Heart left ventricle (tissue), 16 donors: ENCODE data around the gene USP40. TPM values are rescaled to one million over a fixed set of nuclear protein-coding genes. Genes with fewer than 3 reads are reported as not detected.

ENCODE experiments used
- ATAC-seq, 4 donors: fragments of 200-7000 bp; cut with Tn5 transposase; one replicate each; pipeline ENCODE4 v1.9.1; 2020 to 2022; ENCODE audit warnings: moderate library complexity in 4 of 4, mild to moderate bottlenecking in 3 of 4, moderate number of reproducible peaks in 1 of 4
- DNase-seq, 5 donors: peaks; one replicate each; pipeline ENCODE4 v3.0.0-alpha.2; 2020
- H3K27ac ChIP-seq, 12 donors: fragments of 200-600 bp; sonication (generic) in 4 of 12; one replicate each; pipeline versions ENCODE4 v1.5.0 to v1.8.0; 2016 to 2022; ENCODE audit warnings: mild to moderate bottlenecking in 2 of 12
- H3K27me3 ChIP-seq, 9 donors: fragments of 200-600 bp; sonication (generic) in 2 of 9; one replicate each; pipeline versions ENCODE4 v1.5.1 to v1.8.0; 2016 to 2022; ENCODE audit warnings: mild to moderate bottlenecking in 3 of 9
- H3K36me3 ChIP-seq, 9 donors: fragments of 200-600 bp; sonication (generic) in 2 of 9; one replicate each; pipeline versions ENCODE4 v1.5.0 to v1.8.0; 2018 to 2022; ENCODE audit warnings: mild to moderate bottlenecking in 2 of 9
- H3K4me1 ChIP-seq, 12 donors: fragments of 200-600 bp; sonication (generic) in 4 of 12; one replicate each; pipeline versions ENCODE4 v1.5.0 to v1.8.0; 2016 to 2022; ENCODE audit warnings: mild to moderate bottlenecking in 3 of 12
- H3K4me3 ChIP-seq, 12 donors: fragments of 200-600 bp; sonication (generic) in 4 of 12; one replicate each; pipeline versions ENCODE4 v1.5.0 to v1.8.0; 2017 to 2022; ENCODE audit warnings: mild to moderate bottlenecking in 9 of 12, moderate library complexity in 4 of 12
- H3K9me3 ChIP-seq, 12 donors: fragments of 200-600 bp; sonication (generic) in 4 of 12; one replicate each; pipeline versions ENCODE4 v1.5.0 to v1.8.0; 2016 to 2022; ENCODE audit warnings: mild to moderate bottlenecking in 1 of 12
- CTCF ChIP-seq, 12 donors: fragments of 200-600 bp; sonication (generic) in 4 of 12; IDR thresholded peaks; one replicate each; pipeline versions ENCODE4 v1.5.0 to v1.8.0; 2018 to 2022; ENCODE audit warnings: antibody characterized with exemption in 12 of 12, mild to moderate bottlenecking in 5 of 12
- POLR2A ChIP-seq, 2 donors: fragments of 450-650 bp; IDR thresholded peaks; one replicate each; pipeline ENCODE4 v1.6.1; 2017; ENCODE audit warnings: antibody characterized with exemption in 2 of 2, mild to moderate bottlenecking in 2 of 2, moderate library complexity in 2 of 2
- WGBS, 4 donors: extraction: QIAGEN DNeasy Blood & Tissue Kit in 2 of 4; methylation state at CpG; one replicate each; pipeline versions ENCODE4 v1.1.5 to v1.1.7; 2013 to 2018; 5-methylcytosine and 5-hydroxymethylcytosine counted together
- intact Hi-C, 10 donors: fragments of 100-400 bp; cut with DNase I; formaldehyde crosslinking; loops; one replicate each; pipeline versions ENCODE4 v1.11.1 to v1.14.2; 2022
- polyA plus RNA-seq, 2 donors: library from polyadenylated mRNA; stranded (reverse); fragments of 200-250 nt; gene quantifications; one replicate each; pipeline ENCODE4 v1.2.3, GENCODE V29; 2013
- total RNA-seq, 9 donors: library from RNA; depleted of rRNA in 2 of 9; stranded (reverse); fragments of >200 nt in 2 of 9; fragmentation: NEBNext Ultra II Directional in 3 of 9; extraction: Animal tissue kit (Norgen Biotek cat#: 25700) in 3 of 9; gene quantifications; one replicate each; pipeline versions ENCODE4 v1.1.0 to v1.2.4, GENCODE V29; 2016 to 2023
- donor health status: ischemic (EF 13 %, LVEDD 7.1; RV severe dilation, severe dysfunction).
- donor health status: healthy with polysubstance abuse.
- donor health status: DM: no; HTN: yes; CAD: no.
- donor health status: DM: no; HTN: no; CAD: no.
- donor health status: ischemic (EF 25% LVEDD 6.9; RV normal size, moderate dysfunction).
- donor health status: ischemic (EF 25% LVEDD 5.7; RV mildly dilated, moderate dysfunction).
- donor health status: healthy.
- donor health status: DM: yes; HTN: yes; CAD: no.
- donor health status: ischemic (EF 35%, LVEDD 5.7; RV mildly dilated, moderate dysfunction).
- donor health status: nonischemic (EF 11% LVEDD 7.7; RV severe dilation, severe dysfunction).
- donor health status: DM: yes; HTN: yes; CAD: no.
- donor health status: PGD.
- donor health status: ischemic (EF 29% LVEDD 5.4; RV normal size, mild dysfunction).
- donor health status: nonischemic (EF 23%, LVEDD 6.1; RV moderate dilation, normal function).

The USP40 gene
- total and polyA plus RNA-seq, 11 donors = 11.1 to 21.8 (median 18.2) TPM

DNA sequence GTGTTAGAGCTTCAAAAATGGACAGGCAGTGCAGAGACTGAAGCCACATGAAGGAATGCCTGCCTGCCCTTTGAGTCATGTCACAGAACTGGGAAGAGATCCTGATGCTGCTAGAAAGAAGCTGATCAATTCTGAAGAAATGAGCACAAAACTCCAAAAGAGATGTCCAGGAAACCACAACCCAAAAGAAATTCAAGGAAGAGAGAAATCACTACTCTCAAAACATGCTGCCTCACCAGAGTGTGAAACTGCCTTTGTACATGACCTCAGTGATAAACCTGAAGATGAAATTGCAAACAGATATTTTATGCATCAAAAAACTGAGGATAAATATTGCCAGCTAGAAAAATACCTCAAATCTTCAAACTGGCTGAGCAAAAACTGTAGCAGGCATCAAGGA, 20.5 kb downstream of the USP40 start:
- Histone ChIP-seq H3K27ac (no peak overlapping the region), H3K9me3 (no peaks in the 10 kb centered on the region), H3K36me3 (peaks cover 0 to 90% (median 65%) of the 10 kb centered on the region in 9 donors), H3K27me3 (no peaks in the 10 kb centered on the region), H3K4me1 (peaks cover 0 to 7% (median 0%) of the 10 kb centered on the region in 12 donors), H3K4me3 (no peak overlapping the region)
- intact Hi-C loops = no loop called here
- DNase-seq (no peak), ATAC-seq (no peak)
- TF ChIP-seq CTCF (IDR thresholded peaks at IDR 0.05) (no peak), POLR2A (IDR thresholded peaks at IDR 0.05) (no peak)

DNA sequence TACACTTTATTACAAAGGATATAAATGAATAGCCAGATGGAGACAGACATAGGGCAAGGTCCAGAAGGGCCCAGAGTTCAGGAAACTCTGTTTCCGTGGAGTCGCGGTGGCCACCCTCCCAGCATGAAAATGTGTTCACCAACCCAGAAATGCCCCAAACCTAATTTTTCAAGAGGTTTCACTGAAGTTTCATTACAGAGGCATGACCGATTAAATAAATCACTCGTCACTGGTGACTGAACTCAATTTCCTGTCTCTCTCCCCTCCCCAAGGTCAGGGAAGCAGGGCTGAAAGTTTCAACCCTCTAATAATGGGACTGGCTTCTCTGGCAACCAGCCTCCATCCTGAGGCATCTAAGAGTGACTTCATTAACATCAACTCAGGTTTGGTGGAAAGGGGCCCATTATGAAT, 22.4 kb downstream of the USP40 start:
- intact Hi-C loops = no loop called here
- Histone ChIP-seq H3K27me3 (no peaks in the 10 kb centered on the region), H3K36me3 (peaks cover 0 to 91% (median 55%) of the 10 kb centered on the region in 9 donors), H3K4me1 (peaks cover 0 to 7% (median 0%) of the 10 kb centered on the region in 12 donors), H3K27ac (no peak overlapping the region), H3K9me3 (no peaks in the 10 kb centered on the region), H3K4me3 (no peak overlapping the region)
- WGBS, 4 donors = 57 to 74% (median 66%) methylated on average over 5 of the region's 5 CpGs
- DNase-seq = no peak
- TF ChIP-seq CTCF (IDR thresholded peaks at IDR 0.05) (no peak), POLR2A (IDR thresholded peaks at IDR 0.05) (no peak)
- peak in 1 of 4 donors; percentile 34 for ATAC-seq

- peaks cover 0 to 86% (median 48%) of the 10 kb centered on the region in 9 donors for H3K36me3 ChIP-seq
- no peaks in the 10 kb centered on the region for H3K27me3 ChIP-seq
- no peak for DNase-seq
- intact Hi-C loops = no loop called here
- 73 to 75% (median 74%) methylated on average over 5 of the region's 5 CpGs for WGBS, 4 donors
- H3K27ac ChIP-seq = no peak overlapping the region
- H3K4me1 ChIP-seq = peaks cover 0 to 7% (median 0%) of the 10 kb centered on the region in 12 donors
- no peaks in the 10 kb centered on the region for H3K9me3 ChIP-seq
- H3K4me3 ChIP-seq = no peak overlapping the region
- no peak for ATAC-seq
- TF ChIP-seq POLR2A (IDR thresholded peaks at IDR 0.05) (no peak), CTCF (IDR thresholded peaks at IDR 0.05) (no peak)
These were observed 24.1 kb downstream of the USP40 start for GRCh38 chr2:233542507-233542906.

DNA sequence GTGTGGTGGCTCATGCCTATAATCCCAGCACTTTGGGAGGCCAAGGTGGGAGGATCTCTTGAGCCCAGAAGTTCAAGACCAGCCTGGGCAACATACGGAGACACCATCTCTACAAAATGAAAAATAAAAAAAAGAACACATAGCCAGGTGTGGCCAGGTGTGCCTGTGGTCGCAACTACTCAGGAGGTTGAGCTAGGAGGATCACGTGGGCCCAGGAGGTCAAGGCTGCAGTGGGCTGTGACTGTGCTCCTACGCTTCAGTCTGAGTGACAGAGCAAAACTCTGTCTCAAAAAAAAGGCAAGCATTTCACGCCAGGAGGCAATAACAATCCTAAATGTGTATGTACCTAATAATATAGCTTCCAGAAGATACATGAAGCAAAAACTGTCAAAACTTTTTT, 27.8 kb downstream of the USP40 start:
- no peaks in the 10 kb centered on the region for H3K9me3 ChIP-seq
- TF ChIP-seq POLR2A (IDR thresholded peaks at IDR 0.05) = no peak
- no peak for TF ChIP-seq CTCF (IDR thresholded peaks at IDR 0.05)
- peaks cover 0 to 88% (median 33%) of the 10 kb centered on the region in 9 donors for H3K36me3 ChIP-seq
- ATAC-seq (no peak), DNase-seq (no peak)
- no peaks in the 10 kb centered on the region for H3K4me1 ChIP-seq
- WGBS, 4 donors = 91 to 98% (median 97%) methylated on average over 5 of the region's 5 CpGs
- H3K27me3 ChIP-seq = no peaks in the 10 kb centered on the region
- no peak overlapping the region for H3K4me3 ChIP-seq
- no peak overlapping the region for H3K27ac ChIP-seq
- intact Hi-C loops = no loop called here
